Motor neuron (in vitro differentiated cells): ENCODE data around the gene GMCL2. TPM values are rescaled to one million over a fixed set of nuclear protein-coding genes. Genes with fewer than 3 reads are reported as not detected.

Experiments used
- ATAC-seq, 8 experiments: fragments of 200-7000 bp; cut with Tn5 transposase; replicated peaks in 6 of 8; 2 replicates each; pipeline ENCODE4 v1.8.0; 2021; ENCODE audit warnings: mild to moderate bottlenecking in 8 of 8, moderate library complexity in 8 of 8
- H3K27ac ChIP-seq, 2 donors: fragments of 250-450 bp; sonication (Bioruptor Pico); 2 replicates each; pipeline ENCODE4 v1.9.0; 2021; ENCODE audit warnings: antibody characterized with exemption in 2 of 2, mild to moderate bottlenecking in 2 of 2, moderate library complexity in 1 of 2
- H3K4me1 ChIP-seq, 2 donors: fragments of 250-450 bp; sonication (Bioruptor Pico); replicated peaks in 1 of 2; 2 replicates each; pipeline ENCODE4 v1.6.1; 2021; ENCODE audit warnings: antibody characterized with exemption in 2 of 2, mild to moderate bottlenecking in 2 of 2, moderate library complexity in 1 of 2
- H3K4me3 ChIP-seq, 5 donors: fragments of 250-450 bp; sonication (Bioruptor Pico); 2 replicates each; pipeline ENCODE4 v1.9.0; 2021; ENCODE audit warnings: antibody characterized with exemption in 5 of 5, mild to moderate bottlenecking in 5 of 5, moderate library complexity in 4 of 5
- WGBS, 10 experiments: fragments of 450-650 bp; shearing (Covaris generic); methylation state at CpG; one replicate each; pipeline ENCODE4 v1.0.0; 2022; 5-methylcytosine and 5-hydroxymethylcytosine counted together
- in situ Hi-C, 9 experiments: fragments of 400-800 bp; cut with MboI; loops; one replicate each; pipeline ENCODE4 v1.15.0; 2021; ENCODE audit warnings: low sequenced_read_pairs in 9 of 9, low pct_unique_long_range_greater_than_20kb in 2 of 9; ENCODE audit not compliant: unreplicated experiment in 9 of 9
- total RNA-seq, 8 experiments: library from RNA; unstranded; fragments of 300-600 nt; gene quantifications; 2 replicates each; pipeline versions ENCODE4 v1.2.3 to v1.2.4, GENCODE V29; 2022

Gene GMCL2
- total RNA-seq, 8 experiments from 2014 or later, result 0.08 to 0.24 (median 0.14) TPM; not detected in 5

DNA sequence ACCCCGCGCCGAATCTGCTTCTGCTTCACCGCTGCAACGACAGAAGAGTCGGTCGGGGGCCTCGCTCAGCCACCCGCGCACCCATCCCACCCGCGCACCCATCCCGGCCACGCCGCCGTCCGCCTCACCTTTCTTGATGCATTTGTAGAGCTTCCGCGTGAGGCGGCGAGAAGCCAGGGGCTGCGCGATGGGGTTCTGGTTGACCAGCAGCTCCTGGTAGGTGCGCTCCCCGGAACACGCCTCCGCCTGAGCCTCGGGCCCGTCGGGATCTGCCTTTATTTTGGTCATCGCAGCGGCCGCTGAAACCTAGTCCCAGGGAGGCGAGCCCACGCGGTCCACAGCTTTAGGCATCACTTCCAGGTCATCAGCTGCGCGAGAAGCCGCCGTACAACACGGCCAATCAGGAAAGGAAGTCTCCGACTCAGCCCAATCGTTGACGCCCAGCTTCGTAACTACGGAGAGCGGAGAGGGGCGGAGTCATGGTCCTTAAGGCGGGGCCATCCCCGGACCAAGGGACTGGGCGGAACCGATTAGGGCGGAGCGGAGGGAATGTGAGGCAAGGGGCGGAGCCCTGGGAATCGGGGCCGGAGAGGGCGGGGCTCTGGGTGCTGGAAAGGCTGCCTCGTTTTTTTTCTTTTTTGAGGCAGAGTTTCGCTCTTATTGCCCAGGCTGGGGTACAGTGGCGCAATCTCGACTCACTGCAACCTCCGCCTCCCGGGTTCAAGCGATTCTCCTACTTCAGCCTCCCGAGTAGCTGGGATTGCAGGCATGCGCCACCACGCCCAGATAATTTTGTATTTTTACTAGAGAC, 33.4 kb downstream of the GMCL2 start, which contains the start of gene NHP2:
Gene NHP2, minus strand, starts transcription at position 356 of the 811 bp plus-strand sequence. Its CDS starts 68 bp downstream, at position 288.
- H3K4me1 ChIP-seq, result peaks cover 6 to 7% of the 10 kb centered on the region in 2 donors
- in situ Hi-C loops, result loop anchor here in 4 of 9 experiments (10.0 to 25.0 kb wide), 3 partner anchors 79 to 541 kb away; partner anchors contain the start of gene B4GALT7 (in 1 of the 4)
- peak within 1 kb of the TSS; percentile 59 to 85 for H3K27ac ChIP-seq
- peak; percentile 89 to 98 (median 96) for ATAC-seq
- WGBS, 10 experiments, result 0 to 67% (median 1%) methylated on average over 3 to 15 of the region's 68 CpGs; no CpG with 5 or more reads in 5 of the 10 experiments
- peak within 1 kb of the TSS; percentile 57 to 86 (median 75) for H3K4me3 ChIP-seq

DNA sequence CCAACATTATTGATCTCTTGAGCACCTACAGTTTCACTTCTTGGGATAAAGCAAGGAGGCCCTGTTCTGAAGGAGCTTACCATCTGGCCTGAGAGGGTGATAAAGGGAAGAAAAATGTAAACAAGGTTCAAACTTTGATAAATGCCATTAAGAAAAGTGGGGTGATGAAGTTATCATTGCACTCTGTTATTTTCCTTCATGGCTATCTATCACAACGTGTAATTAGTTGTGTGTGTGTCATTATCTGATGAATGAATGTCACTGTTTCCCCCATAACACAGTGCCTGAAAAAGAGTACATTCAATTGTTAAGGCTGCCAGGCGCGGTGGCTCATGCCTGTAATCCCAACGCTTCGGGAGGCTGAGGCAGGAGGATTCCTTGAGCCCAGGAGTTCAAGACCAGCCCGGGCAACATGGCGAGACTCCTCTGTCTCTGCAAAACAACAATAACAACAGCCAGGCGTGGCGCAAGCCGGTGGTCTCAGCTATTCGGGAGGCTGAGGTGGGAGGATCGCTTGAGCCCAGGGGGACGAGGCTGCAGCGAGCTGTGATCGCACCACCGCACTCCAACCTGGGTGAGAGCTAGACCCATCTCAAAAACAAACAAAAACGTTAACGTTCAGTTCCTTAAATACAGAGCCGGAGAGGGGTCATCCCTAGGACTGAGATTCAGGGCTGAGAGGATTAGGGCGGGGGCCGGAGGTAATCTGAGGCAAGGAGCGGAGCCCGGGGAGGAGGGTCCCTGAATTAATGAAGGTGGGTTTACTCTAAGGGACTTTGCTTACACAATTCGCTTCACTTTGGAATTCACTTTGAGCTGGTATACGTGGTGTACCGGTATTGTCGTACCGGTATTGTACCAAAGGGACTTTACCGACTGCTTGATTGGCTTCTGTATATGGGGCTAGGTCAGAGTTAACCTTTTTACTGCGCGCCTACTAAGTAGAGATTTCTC, 34.4 kb downstream of the GMCL2 start:
- Histone ChIP-seq H3K4me3 (peak overlapping the region; percentile 57 to 86 (median 75)), H3K4me1 (peaks cover 6 to 7% of the 10 kb centered on the region in 2 donors), H3K27ac (peak overlapping the region; percentile 59 to 85)
- 0 to 87% (median 15%) methylated on average over 2 to 17 of the region's 31 CpGs for WGBS, 10 experiments
- ATAC-seq, result no peak
- in situ Hi-C loops, result loop anchor here in 4 of 9 experiments (10.0 to 25.0 kb wide), 3 partner anchors 78 to 540 kb away; partner anchors contain the start of gene B4GALT7 (in 1 of the 4)

DNA sequence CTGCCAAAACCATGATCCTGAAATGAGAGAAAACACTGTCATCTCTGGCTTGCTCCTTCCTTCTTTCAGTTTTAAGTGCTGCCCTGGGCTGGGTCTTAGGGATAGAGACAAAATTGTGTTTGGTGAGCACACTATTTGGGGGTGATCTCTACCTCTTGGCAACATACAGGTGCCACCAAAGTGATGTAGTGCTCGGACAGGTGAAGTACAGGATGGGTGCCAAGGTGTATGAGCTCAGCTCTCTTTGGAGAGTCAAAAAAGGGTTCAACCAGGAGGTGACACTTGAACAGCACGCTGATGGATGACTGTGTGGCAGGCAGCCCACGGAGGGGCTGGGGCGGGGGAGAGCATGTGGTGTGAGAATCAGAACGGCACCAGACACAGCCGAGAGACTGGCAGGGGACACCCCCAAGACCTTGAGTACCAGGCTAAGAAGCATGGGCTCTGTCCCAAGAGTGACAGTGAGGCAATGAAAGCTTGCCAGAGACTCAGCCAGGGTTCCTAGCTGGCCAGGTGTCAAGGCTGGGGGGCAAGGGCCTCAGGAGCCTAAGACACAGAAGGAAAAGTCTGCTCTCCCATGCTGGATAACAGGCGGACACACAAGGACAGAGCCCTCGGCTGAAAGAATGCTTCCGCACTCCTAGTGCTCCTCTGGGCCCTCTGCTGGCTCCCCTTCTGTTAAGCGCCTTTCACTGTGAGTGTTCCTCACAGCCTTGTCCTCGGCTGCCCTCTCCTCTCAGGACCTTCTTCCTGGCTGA, 36.0 kb downstream of the GMCL2 start:
- WGBS, 10 experiments, result 80 to 100% (median 90%) methylated on average over 1 to 3 of the region's 11 CpGs; no CpG with 5 or more reads in 3 of the 10 experiments
- Histone ChIP-seq H3K27ac (no peak overlapping the region), H3K4me1 (peaks cover 6 to 7% of the 10 kb centered on the region in 2 donors), H3K4me3 (no peak overlapping the region)
- in situ Hi-C loops, result loop anchor here in 4 of 9 experiments (10.0 to 25.0 kb wide), 3 partner anchors 76 to 539 kb away; partner anchors contain the start of gene B4GALT7 (in 1 of the 4)
- no peak for ATAC-seq

DNA sequence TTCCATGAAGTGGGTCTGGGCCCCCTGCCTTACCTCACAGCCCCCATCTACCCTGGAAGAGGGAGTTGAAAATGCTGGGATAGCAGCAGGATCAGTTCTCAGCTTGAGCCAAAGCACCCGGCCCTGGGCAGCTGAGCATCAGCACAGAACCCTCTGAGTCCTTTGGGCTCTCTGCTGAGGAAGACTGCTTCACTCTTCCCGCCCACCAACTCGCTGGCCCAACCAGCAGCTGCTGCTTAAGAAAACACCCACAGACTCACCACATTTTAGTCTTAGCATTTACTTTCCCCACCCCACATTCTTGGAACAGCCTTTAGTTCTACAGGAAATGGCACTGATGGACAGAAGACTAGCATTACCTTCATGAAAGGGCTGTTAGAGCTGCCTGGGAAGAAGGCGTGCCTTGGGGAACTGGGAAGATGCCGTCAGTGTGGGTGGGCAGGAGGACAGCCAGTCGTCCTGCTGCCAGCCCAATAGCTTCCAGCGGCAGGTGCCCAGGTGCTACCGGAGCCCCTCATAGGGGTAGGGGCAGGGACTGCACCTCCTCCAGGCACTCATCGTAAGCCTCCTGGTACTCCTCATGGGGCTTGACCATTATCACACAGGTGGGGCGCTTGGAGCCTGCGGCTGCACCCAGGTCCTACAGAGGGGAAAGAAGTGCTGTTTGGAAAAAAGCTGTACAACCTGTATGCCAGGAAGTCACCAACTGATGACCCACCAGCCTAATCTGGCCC, 37.8 kb downstream of the GMCL2 start:
- H3K4me1 ChIP-seq, result peaks cover 6 to 7% of the 10 kb centered on the region in 2 donors
- no peak overlapping the region for H3K4me3 ChIP-seq
- H3K27ac ChIP-seq, result no peak overlapping the region
- ATAC-seq, result peak in 3 of 8 experiments; percentile 9 to 19 (median 16)
- 0 to 100% (median 77%) methylated on average over 1 to 7 of the region's 11 CpGs; no CpG with 5 or more reads in 2 of the 10 experiments for WGBS, 10 experiments
- in situ Hi-C loops, result loop anchor here in 1 of 9 experiments (10.0 kb wide), 1 partner anchor 75 kb away; no protein-coding TSS in a partner anchor

DNA sequence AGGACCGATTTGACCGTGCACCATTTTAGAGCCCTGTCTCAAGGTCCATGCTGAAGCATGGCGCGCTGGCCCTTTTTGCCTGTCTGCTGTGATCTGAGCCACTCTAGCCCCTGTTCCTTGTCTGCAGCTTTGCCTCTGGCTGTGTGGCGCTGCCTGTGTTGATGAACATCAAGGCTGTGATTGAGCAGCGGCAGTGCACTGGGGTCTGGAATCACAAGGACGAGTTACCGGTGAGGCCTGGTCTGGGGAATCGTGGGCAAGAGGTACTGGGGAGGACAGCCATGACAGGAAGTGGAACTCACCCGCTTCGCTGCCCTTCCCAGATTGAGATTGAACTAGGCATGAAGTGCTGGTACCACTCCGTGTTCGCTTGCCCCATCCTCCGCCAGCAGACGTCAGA, 39.8 kb downstream of the GMCL2 start:
- peaks cover 1 to 2% of the 10 kb centered on the region in 2 donors for H3K4me1 ChIP-seq
- in situ Hi-C loops, result loop anchor here in 1 of 9 experiments (10.0 kb wide), 1 partner anchor 73 kb away; no protein-coding TSS in a partner anchor
- no peak overlapping the region for H3K27ac ChIP-seq
- 89 to 100% (median 99%) methylated on average over 1 to 8 of the region's 15 CpGs; no CpG with 5 or more reads in 4 of the 10 experiments for WGBS, 10 experiments
- H3K4me3 ChIP-seq, result no peak overlapping the region
- ATAC-seq, result no peak

DNA sequence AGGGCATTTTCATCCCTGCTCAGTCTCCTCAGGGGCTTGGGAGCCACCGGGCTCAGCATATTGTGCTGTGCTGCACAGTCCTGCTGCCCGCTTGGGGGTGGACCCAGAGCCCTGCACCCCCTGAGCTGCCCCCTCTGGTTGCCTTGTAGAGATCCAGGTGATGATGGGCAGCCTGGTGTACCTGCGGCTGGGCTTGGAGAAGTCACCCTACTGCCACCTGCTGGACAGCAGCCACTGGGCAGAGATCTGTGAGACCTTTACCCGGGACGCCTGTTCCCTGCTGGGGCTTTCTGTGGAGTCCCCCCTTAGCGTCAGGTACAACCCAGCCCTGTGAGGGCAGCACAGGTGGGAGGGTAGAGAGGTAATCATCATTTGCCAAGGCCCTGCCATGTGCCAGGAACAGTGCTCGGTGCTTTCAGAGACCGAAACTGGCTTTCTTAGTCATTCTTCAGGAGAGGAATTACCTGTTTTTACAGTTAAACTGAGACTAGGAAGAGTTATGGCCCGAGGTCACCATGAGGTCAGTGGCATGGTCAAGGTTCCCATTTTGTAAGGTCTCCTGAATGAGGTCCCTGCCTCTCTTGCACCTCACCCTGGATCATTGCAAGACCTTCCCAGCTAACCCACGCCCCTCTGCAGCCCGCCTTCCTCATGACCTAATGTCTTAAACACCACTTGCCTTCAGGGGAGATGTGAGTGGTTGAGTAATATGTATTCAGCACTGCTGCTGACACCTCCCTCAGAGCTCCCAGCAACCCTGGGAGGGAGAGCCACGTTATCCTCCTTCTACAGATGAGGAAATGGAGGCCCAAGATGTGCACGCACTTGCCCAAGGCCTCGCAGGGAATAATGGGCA, 41.0 kb downstream of the GMCL2 start:
- WGBS, 10 experiments, result 20 to 90% (median 53%) methylated on average over 3 to 5 of the region's 14 CpGs; no CpG with 5 or more reads in 5 of the 10 experiments
- peak; percentile 64 to 90 (median 72) for ATAC-seq

DNA sequence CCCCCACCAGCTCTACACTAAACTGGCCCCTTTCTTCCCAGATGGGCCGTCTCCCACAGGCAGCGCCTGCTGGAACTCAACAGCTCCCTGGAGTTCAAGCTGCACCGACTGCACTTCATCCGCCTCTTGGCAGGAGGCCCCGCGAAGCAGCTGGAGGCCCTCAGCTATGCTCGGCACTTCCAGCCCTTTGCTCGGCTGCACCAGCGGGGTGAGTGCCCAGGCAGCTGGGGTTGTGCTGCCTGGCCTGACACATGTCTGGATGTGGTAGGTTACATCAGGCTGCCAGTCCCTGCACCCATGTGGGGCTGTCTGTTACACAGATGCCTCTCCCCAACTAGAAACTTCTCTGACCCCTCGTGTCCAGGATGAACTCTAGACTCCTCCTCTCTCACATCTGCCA, 43.3 kb downstream of the GMCL2 start:
- H3K27ac ChIP-seq, result no peak overlapping the region
- WGBS, 10 experiments, result 58 to 100% (median 76%) methylated on average over 1 to 9 of the region's 10 CpGs; no CpG with 5 or more reads in 6 of the 10 experiments
- no peak overlapping the region for H3K4me3 ChIP-seq
- ATAC-seq, result no peak
- no peaks in the 10 kb centered on the region for H3K4me1 ChIP-seq
- in situ Hi-C loops, result loop anchor here in 1 of 9 experiments (10.0 kb wide), 1 partner anchor 69 kb away; no protein-coding TSS in a partner anchor

More for the DNA sequence above, 41.0 kb downstream of the GMCL2 start:
- Histone ChIP-seq H3K27ac (no peak overlapping the region), H3K4me3 (no peak overlapping the region), H3K4me1 (no peaks in the 10 kb centered on the region)
- in situ Hi-C loops, result loop anchor here in 1 of 9 experiments (10.0 kb wide), 1 partner anchor 71 kb away; no protein-coding TSS in a partner anchor

DNA sequence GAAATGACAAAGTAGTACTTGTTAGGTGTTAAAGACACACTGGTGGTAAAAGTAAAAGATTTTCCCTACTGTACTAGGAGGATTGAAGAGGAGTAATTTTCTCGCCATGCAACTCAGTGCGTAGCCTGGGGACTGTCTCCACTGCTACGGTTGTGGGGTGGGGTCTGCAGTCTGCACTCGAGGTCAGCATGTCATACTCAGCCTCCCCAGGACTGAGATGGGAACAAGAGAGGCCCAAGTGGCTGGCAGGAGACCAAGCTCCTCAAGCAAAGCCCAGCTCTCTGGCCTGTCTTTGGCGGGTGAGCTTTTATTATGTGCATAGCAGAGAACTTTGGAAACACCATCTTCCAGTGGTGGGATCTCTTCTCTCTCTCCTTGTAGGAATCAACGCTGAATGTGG, 43.9 kb downstream of the GMCL2 start:
- in situ Hi-C loops, result loop anchor here in 1 of 9 experiments (10.0 kb wide), 1 partner anchor 68 kb away; no protein-coding TSS in a partner anchor
- H3K27ac ChIP-seq, result no peak overlapping the region
- no peak for ATAC-seq
- 88 to 100% (median 93%) methylated on average over 1 to 4 of the region's 6 CpGs; no CpG with 5 or more reads in 4 of the 10 experiments for WGBS, 10 experiments
- no peaks in the 10 kb centered on the region for H3K4me1 ChIP-seq
- no peak overlapping the region for H3K4me3 ChIP-seq

DNA sequence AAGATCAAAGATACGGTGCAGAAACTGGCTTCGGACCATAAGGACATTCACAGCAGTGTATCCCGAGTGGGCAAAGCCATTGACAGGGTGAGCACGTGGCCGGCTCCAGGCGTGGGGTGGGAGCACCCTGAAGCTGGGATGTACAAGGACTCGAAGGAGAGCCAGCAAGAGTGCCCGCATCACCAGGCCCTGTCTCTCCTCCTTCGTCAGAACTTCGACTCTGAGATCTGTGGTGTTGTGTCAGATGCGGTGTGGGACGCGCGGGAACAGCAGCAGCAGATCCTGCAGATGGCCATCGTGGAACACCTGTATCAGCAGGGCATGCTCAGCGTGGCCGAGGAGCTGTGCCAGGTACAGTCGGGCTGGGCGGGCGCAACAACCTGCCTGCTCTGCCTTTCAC, 44.5 kb downstream of the GMCL2 start:
- H3K27ac ChIP-seq, result no peak overlapping the region
- ATAC-seq, result no peak
- in situ Hi-C loops, result loop anchor here in 1 of 9 experiments (10.0 kb wide), 1 partner anchor 68 kb away; no protein-coding TSS in a partner anchor
- no peak overlapping the region for H3K4me3 ChIP-seq
- 92 to 100% (median 92%) methylated on average over 5 to 12 of the region's 20 CpGs; no CpG with 5 or more reads in 7 of the 10 experiments for WGBS, 10 experiments
- no peaks in the 10 kb centered on the region for H3K4me1 ChIP-seq

DNA sequence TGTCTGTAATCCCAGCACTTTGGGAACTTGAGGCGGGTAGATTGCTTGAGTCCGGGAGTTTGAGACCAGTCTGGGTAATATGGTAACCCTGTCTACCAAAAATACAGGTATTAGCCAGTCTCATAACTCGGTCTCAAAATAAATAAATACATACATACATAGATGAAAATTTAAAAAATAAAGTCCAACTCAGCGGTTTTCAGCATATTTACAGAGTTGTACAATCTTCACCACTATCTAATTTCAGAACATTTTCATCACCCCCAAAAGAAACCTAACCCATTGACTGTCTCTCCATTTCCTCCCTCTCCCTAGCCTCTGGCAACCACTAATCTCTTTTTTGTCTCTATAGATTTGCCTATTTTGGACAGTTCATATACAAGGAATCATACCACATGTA, 45.6 kb downstream of the GMCL2 start:
- Histone ChIP-seq H3K4me3 (no peak overlapping the region), H3K4me1 (no peaks in the 10 kb centered on the region), H3K27ac (no peak overlapping the region)
- WGBS, 10 experiments, result 83 to 100% (median 94%) methylated on average over 1 to 4 of the region's 4 CpGs
- ATAC-seq, result no peak
- in situ Hi-C loops, result loop anchor here in 1 of 9 experiments (10.0 kb wide), 1 partner anchor 67 kb away; no protein-coding TSS in a partner anchor
